Ovary (tissue), 3 donors: Measurements from ENCODE around the gene PRDM16.
"Not testable (repeated sequence)": the region's sequence is repeated elsewhere in the genome, so short reads cannot be mapped to it uniquely, and the experiment has no call there.

Experiments used
- POLR2A ChIP-seq: fragments of 450-650 bp; IDR thresholded peaks from one replicate; pipeline ENCODE4 v1.6.1; 2017; ENCODE audit warnings: antibody characterized with exemption, mild to moderate bottlenecking, moderate library complexity
- TF ChIP-seq, protein P1 (sequence below), 3 donors: fragments of 450-650 bp in 2 of 3; fragments of 200-600 bp in 1 of 3; IDR thresholded peaks; one replicate each; pipeline versions ENCODE4 v1.5.1 to v1.8.0; 2016 to 2022; ENCODE audit warnings: antibody characterized with exemption in 3 of 3, mild to moderate bottlenecking in 1 of 3
- donor health status: DM: no; HTN: no; CAD: no.

DNA sequence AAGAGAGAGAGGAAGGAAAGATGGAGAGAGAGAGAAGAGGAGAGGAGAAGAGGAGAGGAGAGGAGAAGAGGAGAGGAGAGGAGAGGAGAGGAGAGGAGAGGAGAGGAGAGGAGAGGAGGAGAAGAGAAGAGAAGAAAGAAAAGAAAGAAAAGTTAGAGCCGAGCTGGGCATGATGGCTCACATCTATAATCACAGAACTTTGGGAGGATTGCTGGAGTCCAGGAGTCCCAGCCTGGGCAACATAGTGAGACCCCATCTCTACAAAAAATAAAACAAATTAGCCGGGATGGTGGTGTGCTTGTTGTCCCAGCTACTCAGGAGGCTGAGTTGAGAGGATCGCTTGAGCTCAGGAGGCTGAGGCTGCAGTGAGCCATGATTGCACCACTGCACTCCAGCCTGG lies 171.0 kb downstream of the PRDM16 start:
- TF ChIP-seq, protein P1, sequence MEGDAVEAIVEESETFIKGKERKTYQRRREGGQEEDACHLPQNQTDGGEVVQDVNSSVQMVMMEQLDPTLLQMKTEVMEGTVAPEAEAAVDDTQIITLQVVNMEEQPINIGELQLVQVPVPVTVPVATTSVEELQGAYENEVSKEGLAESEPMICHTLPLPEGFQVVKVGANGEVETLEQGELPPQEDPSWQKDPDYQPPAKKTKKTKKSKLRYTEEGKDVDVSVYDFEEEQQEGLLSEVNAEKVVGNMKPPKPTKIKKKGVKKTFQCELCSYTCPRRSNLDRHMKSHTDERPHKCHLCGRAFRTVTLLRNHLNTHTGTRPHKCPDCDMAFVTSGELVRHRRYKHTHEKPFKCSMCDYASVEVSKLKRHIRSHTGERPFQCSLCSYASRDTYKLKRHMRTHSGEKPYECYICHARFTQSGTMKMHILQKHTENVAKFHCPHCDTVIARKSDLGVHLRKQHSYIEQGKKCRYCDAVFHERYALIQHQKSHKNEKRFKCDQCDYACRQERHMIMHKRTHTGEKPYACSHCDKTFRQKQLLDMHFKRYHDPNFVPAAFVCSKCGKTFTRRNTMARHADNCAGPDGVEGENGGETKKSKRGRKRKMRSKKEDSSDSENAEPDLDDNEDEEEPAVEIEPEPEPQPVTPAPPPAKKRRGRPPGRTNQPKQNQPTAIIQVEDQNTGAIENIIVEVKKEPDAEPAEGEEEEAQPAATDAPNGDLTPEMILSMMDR (IDR thresholded peaks at IDR 0.05): not testable (repeated sequence)
- not testable (repeated sequence) for TF ChIP-seq POLR2A
